Pulmonary artery endothelial cell (primary cell): ENCODE results near the gene COL4A4. TPM values are rescaled to one million over a fixed set of nuclear protein-coding genes. Genes with fewer than 3 reads are reported as not detected.
"Not testable (repeated sequence)": the region's sequence is repeated elsewhere in the genome, so short reads cannot be mapped to it uniquely, and the experiment has no call there.

Experiments
- DNase-seq: peaks from one replicate; pipeline ENCODE4 v3.0.0-alpha.2; 2011; ENCODE audit warnings: low read depth, low spot score
- total RNA-seq: library from RNA; depleted of rRNA; stranded (reverse); fragments of >200 nt; gene quantifications from 2 replicates; pipeline ENCODE4 v1.2.3, GENCODE V29; 2014

COL4A4 gene
- total RNA-seq, 1 donor from 2014 or later = 0.99 TPM

DNA sequence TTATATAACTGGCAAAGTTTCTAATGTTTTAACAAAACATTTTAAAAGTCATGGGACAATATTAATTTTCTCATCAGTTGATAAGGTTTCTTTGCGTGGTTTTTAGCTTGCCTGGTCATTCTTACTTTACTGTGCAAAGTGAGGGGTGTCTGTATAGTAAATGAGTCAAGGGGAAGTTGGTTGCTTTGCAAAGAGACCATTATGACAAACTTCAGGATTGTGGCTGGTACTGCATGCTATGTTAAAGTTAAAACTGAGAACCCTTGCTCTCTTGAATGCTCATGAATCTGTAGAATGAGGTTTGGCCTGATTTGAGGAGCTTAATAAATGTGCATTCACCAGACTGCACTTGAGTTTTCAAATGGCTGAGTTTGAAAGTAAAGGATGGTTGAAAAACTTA is 47.0 kb downstream of the COL4A4 start:
- DNase-seq = no peak

DNA sequence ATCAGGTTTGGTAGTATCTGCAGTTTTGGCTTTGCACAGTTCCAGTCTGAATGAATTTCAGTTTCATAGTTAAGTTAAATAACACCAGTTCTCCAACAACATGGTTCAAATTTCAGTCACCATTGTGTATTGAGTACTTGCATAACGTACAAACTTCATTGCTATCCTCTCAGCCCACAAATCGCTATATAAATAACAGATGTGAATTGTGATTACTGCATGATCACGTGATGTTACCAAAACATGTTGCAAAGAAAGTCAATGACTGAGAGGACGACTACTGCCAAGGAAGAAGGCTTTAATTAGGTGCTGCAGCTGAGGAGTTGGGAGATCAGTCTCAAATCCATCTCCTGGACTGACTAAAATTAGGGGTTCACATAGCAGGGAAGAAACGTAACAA is 48.2 kb downstream of the COL4A4 start:
- no peak for DNase-seq

DNA sequence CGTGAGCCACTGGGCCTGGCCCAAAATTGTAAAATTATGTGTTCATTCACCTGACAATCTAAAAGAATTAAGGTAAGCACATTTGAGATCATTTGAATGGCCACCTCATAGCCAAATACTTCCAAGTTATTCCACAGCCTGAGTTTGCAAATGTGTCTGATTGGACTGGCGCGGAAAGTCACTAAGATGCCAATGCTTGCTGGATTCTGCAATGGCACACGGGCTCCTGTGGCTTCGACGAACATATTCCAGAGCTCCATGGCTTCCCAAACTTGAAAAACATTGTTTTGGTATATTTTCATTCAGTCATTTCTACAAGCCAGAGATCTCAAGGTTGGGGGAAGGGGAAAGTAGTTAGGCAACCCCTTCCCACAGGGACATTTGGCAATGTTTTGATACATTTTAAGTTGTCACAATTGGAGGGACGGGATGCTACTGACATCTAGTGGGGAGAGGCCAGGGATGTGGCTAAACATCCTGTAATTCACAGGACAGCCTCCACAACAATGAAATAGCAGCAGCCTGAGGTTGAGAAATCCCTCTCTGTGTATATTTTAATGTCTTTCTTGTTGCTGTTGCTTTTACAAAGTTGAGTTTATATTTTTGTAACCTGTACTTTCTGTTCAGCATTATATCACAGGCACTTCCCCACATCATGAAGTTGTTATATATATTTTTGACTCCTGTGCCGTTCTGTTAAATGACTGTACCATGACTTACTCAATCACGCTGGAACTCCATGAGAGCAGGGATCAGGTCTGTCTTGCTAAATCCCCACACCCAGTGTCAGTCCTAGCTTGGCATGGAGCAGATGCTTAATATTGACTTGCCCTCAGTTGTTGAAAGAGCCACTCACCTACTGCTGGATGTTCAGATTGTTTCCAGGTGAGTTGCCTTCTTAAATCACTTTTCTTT is 56.9 kb downstream of the COL4A4 start:
- no peak for DNase-seq

DNA sequence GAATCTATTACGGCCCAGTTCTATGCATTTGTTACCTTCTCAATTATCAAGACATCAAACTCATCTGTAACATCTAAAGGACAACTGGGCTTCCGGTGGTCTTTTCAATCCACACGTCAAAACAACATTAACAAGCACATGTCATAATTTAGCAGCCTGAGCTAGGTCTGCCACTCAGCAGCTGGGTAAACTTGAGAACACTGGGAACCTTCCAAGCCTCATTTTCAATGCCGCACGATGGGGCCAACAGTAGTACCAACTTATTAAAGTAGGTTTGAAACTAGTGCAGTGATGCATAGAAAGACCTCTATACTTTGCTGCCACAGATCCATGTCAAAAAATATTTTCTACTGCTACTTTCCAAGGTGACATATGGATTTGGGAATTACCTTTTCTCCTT is 60.4 kb downstream of the COL4A4 start:
- no peak for DNase-seq

DNA sequence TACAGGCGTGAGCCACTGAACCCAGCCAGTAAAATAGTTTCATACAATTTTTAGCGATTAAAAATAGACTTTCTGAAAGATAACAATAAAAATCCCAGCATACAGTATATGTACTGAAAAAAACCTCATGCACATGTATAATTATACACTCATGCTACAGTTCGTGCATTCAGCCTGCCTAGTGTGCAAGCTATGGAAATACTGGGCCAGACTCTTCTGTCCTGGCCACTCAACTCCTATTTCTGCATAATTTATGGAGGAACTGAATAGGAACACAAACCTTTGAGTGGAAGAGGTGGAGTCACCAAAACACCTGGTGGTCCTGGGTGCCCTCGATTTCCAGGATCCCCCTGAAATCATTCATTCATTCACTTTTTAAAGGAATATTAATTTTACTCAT is 64.7 kb downstream of the COL4A4 start:
- DNase-seq = no peak

DNA sequence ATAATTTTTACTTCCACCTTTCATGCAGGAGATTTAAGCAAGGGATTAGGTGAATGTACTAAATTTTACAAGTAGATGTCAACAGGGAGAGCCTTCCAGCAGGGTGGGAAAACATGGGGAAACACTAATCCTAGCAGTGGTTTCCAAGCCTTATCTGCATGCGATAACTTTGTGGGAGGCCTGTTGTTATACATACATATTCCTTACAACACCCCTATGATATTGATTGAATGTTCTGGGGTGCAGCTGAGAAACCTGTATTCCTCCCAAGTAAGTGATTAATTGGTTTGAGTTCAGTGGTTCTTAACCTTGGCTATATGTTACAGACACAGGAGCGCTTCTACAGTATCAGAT is 65.9 kb downstream of the COL4A4 start:
- no peak for DNase-seq

DNA sequence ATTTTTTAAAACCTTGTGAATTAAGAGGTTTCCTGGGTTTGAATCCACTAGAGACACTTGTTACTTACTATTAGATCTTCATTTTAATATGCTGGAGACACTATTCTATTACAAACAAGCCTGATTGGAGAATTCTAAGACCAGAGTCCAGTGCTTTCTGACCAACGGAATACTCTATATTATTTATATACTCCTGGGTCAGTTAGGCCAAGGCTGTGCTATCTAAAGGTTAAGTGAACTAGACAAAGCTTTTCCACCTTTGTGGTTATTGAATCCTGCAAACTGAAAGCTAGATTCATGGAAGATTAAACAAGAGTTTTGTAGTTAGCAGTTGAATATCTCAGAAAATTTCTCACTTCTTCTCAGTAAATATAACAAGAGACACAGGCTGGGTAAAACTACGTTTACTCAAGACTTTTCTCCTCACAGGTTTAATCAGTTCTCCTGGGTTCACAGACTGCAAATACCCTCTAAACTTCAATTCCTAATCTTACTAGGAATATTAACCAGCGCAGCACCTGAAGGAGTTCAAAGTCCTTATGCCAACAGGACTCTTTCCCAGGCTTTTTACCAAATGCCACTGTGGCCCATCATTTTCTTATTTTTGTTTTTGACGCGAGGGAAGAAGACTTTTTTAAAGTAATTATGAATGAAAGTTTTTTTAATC is 66.4 kb downstream of the COL4A4 start:
- DNase-seq = no peak

DNA sequence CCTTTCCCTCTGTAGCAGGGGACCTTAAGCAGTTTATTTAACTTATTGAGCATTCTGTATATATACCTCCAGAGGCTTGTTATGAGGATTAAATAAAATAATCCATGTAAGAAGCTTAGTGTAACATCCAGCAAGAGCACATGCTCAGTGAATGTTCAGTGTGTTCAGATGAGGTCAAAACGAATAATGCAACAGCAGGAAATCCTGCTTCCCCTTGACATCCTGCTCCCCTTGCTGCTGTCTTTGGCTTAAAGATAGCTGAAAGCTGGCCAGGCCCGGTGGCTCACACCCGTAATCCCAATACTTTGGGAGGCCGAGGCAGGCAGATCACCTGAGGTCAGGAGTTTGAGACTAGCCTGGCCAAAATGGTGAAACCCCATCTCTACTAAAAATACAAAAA is 68.7 kb downstream of the COL4A4 start:
- no peak for DNase-seq

DNA sequence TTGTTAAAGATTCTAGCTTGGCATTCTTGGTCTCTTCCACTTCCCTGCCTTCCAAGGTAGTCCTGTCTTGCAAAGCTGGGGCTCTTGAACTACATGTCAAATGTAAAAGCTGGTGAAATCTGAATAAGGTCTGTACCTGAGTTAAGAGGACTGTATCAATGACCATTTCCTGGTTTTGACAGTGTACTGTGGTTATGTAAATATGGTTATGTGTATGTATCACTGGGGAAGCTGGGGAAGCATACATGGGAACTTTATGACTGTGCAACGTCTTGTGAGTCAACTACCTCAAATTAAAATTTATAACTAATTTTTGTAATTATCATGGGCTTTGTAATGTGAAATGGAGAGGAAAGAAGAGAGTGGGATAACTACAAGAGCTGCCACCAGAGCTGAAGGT is 81.7 kb downstream of the COL4A4 start:
- DNase-seq = no peak

DNA sequence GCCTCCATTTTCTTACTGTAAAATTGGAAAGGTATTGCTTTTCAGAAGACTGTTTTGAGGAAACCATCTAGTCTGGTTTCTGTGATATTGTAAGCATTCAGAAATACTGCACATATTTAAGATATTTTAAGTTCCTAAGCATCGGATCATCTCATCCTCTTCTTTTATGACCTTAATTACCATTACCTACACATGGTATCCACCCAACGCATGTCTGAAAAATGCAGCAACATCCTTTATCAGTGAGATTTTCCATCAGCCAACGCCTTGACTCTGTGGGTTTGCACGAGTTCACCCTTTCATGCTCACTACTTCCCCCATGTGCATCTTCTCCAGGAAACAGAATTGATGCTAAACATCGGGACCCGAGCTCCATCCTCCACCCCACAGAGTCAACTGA is 84.3 kb downstream of the COL4A4 start:
- DNase-seq = no peak

DNA sequence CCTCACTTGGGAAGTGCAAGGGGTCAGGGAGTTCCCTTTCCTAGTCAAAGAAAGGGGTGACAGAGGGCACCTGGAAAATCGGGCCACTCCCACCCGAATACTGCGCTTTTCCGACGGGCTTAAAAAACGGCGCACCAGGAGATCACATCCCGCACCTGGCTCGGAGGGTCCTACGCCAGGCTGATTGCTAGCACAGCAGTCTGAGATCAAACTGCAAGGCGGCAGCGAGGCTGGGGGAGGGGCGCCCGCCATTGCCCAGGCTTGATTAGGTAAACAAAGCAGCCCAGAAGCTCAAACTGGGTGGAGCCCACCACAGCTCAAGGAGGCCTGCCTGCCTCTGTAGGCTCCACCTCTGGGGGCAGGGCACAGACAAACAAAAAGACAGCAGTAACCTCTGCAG is 98.9 kb downstream of the COL4A4 start:
- DNase-seq = not testable (repeated sequence)

DNA sequence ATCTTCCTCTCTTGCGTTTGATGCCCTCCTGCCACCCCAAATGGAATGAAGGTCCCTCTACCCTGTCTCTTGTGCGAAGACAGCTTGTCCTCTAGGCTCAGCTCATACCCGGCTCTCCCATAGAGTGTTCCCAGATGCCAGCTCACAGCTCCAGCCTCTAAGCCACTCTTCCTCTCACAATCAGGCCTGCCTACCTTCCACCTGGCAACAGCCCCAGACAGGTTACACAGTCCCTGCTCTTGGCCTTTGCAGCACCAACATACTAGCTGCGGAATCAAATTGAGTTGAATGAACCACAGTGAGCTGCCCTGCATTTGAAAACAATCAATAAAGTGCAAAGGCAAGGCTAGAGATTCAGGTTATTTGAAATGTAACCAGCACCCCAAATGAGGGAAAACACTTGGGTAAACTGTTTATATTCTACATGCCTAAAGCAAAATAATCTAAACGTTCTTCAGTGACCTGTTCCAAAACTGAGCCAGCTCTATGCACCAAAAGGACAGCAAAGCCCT is 105.1 kb downstream of the COL4A4 start:
- DNase-seq = no peak

DNA sequence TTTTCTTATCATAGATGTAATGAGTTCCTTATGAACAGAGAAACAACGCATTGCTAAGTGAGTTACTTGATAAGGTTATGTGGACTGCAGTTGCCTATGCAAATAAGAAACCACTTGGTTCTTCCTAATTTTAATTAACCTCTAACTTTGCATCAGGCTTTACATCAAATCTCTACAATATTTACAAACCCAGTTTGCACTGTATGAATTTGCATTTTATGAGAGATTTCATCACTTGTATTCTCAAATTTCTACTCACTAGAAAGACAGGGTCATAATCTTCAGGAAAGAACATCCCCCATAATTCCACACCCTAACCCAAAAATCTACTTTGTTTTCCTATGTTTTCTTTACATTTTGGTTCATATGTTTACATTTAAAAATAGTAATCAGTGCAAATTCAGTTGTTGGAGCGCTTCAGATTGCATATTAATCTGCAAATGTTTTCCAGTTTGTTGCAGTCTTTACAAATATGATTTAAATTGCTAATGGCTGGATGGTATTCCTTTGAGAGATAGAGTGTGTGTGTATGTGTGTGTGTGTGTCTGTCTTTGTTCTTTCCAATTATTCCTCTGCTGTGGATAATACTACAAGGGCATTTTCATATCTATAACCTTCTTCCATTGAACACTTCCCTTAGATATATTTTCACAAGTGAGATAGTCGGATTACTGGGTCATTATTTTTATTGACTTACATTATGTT is 106.1 kb downstream of the COL4A4 start:
- no peak for DNase-seq

DNA sequence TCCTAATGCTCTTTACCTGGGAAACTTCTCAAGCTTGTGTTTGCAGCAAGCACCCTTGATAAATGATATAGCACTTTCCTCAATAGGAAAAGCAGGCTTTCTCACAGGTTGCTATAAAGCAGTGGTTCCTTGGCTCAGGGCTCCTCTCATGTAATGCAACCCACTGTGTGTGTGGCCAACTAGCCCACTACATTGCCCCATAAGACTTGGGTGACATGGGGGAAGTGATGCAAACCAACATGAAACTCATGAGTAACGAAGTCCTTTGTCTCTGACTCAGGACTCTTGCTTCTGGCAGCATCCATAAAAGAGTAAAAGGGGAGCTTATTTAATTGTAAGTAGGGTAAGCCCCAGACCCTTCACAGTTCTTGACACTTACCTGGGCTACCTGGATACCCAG is 106.9 kb downstream of the COL4A4 start:
- DNase-seq = no peak

DNA sequence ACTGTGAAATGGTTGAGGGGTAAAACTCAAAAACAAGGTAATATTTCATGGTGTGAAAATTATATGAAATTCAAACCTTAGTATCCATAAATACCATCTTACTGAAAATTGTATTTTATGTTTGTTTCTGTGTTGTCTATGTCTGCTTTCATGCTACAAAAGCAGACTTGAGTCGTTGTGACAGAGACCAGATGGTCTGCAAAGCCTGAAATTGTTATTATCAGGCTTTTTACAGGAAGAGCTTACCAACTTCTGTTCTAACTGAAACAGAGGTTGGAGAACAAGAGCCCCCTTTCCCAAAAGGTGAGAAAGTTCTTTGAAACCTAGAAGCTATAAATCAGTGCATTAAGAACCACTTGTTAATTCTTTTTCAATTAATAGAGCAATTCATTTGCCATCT is 110.0 kb downstream of the COL4A4 start:
- no peak for DNase-seq

DNA sequence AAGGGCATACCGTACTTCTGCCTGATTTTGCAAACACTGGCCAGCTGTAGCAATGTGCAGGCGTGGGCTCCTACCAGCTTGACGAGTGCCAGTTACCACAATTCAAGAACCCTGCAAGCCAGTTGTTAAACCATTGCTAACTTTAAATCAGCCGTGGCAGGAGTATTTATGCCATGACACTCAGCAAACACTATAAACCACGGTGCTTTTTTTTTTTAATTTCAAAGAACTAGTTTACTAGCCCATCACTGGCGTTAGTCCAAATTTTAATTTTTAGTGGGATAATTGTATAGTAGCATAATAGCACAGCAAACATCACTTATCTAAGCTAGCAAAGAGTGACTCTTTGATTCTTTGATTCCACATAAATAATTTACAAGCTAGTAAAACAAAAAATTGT is 111.1 kb downstream of the COL4A4 start:
- DNase-seq = no peak

DNA sequence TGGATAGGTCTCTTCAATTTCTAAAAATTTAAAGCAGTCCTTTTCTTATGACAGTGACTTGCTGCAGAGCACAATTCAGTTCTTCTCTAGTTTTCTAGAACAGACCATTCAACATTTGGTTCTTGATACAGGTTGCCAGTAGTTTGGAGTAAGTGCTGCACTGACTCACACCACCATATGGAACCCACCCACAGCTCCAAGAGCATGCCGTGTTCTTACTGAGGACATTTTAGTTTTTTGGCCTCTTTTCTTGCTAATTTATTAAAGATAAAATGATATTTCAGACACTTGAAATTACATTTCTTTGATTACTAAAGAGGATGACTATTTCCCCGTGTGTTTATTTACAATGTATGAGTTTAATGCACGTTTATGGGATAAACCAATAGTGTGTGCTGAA is 120.0 kb downstream of the COL4A4 start:
- no peak for DNase-seq

DNA sequence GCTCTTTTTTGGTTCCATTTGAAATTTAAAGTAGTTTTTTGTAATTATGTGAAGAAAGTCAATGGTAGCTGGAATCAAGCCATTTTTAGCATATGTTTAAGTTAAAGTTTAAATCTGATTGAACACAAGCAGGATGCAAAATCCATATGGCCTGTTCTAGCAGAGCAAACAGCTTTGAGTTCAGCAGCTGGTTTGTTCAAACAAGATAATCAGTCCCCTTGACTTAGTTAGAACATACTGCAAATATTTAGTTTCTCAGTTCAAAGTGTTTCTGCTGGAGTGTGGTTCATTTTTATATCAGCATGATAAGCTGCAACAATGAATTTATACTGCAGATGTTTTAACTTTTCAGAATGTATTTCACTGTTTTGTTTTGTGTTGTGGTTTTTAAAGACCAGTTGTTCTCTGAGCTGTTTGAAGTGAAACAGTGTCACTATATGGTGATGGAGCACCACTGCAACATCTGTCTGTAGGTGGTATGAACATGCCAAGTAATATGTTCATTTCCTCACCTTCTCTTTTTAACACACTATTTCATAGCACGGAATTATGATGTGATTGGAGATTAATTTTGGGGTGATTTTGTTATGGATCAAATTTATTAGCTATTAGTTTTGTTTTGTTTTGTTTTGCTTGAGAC is 125.3 kb downstream of the COL4A4 start:
- DNase-seq = no peak

DNA sequence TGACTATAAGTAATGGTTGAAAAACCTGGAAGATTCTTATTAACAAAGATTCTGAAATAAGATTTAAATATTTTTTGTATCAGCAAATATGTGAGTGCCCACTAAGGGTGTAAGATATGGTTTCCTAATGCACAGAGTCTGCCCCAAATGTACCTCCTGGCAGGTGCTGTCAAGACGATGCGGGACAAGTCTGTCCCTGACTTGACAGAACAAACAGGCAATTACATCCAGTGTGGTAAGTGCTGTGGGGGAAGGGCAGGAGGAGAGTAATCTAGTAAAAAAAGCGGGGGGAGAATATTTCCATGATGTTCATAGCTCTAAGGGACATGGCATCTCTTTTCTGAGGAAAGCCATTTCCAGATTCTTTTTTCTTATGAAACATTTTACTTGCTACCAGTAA is 127.5 kb downstream of the COL4A4 start:
- DNase-seq = no peak

DNA sequence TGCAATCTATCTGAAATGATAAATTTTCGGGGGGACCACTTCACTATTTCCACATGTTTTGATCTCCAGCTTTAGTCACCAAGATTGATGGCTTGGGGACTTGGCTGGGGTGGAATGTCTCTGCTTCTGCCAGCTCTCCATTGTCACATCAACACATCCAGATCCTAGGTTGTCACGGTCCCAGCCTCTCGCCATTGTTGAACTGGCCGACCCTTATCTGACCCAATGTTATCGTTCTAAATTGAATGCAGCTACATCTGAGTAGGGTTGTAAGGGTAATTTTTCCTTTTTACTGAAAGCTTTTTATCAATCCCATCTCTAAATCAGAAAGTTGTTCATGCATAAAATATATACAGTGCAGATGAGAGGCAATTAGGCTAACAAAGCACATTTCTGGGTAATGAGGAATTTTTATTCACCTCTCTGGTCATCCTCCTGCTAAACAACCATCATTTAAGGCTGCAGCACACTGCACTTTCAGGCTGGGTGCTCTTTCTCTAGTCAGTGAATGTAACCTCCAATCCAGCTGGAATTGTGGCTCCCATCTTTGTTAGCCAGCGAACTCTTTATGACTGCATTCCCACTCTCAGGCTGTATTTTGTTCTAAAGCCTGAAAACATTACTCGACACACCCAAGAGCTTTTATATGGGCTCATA is 128.2 kb downstream of the COL4A4 start:
- DNase-seq = no peak

DNA sequence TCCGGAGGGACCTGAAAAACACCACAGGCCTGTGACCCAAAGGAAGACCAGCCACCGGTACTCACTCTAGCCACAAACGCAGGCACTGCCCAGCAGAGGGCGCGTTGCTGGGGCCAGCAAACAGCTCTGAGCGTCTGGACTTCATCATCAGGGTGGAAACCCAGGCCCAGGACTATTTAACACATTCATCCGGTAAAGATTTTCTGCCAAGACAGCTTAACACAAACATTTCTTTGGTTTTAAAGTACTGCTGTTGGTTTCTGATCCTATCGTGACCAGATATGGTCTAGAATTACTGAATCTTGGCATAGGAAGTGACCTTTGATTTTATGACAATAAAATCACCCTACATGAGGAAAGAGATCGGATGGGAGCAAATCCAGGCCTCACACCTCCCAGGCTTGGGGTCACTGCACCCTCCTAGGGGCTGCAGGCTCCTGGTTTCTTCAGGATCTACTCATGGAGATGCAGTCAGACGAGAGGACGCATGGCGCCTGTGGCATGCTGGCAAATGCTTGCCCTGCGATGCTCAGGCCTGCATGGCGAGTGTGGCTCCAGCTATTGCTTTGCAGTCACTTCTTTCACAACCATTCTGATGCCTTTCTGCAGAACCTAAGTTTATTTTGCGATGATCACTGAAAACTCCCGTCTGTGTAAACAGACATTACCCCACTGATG is 130.4 kb downstream of the COL4A4 start:
- no peak for DNase-seq
